NCI-H2196 (cell line): Measurements from ENCODE around the gene SGSH.
A peak's percentile ranks its signal among the peaks of the same experiment; 100 is the strongest.
"Not testable (repeated sequence)": the region's sequence is repeated elsewhere in the genome, so short reads cannot be mapped to it uniquely, and the experiment has no call there.

ENCODE experiments used
- DNase-seq: peaks from one replicate; lab custom pipeline; 2025; ENCODE audit not compliant: unreplicated experiment; lab: John Stamatoyannopoulos, UW

The SGSH gene

GRCh38 chr17:80212109-80212508 is 8.0 kb downstream of the SGSH start:
- DNase-seq: no peak

- DNase-seq: no peak
Measured at GRCh38 chr17:80210348-80211108, 9.6 kb downstream of the SGSH start.

- no peak for DNase-seq
Measured at GRCh38 chr17:80209765-80210164, 10.4 kb downstream of the SGSH start.

- no peak for DNase-seq
Measured at GRCh38 chr17:80208050-80208449, 12.1 kb downstream of the SGSH start.

GRCh38 chr17:80205811-80206210 is 14.3 kb downstream of the SGSH start:
- DNase-seq: no peak

GRCh38 chr17:80204626-80205468 is 15.3 kb downstream of the SGSH start:
- DNase-seq: no peak

- no peak for DNase-seq
Measured at GRCh38 chr17:80203471-80203963, 16.6 kb downstream of the SGSH start.

GRCh38 chr17:80202197-80202596 is 17.9 kb downstream of the SGSH start:
- no peak for DNase-seq

- no peak for DNase-seq
Measured at GRCh38 chr17:80201446-80201845, 18.7 kb downstream of the SGSH start.

- not testable (repeated sequence) for DNase-seq
Measured at GRCh38 chr17:80199295-80199694, 20.8 kb downstream of the SGSH start.

GRCh38 chr17:80198144-80198661 is 21.9 kb downstream of the SGSH start:
- no peak for DNase-seq

- DNase-seq: no peak
Measured at GRCh38 chr17:80196652-80197051, 23.5 kb downstream of the SGSH start.

GRCh38 chr17:80195671-80196529 is 24.2 kb downstream of the SGSH start:
- DNase-seq: peak; percentile 48

GRCh38 chr17:80195141-80195540 is 25.0 kb downstream of the SGSH start:
- no peak for DNase-seq

GRCh38 chr17:80191865-80192661 is 28.1 kb downstream of the SGSH start:
- DNase-seq: no peak

GRCh38 chr17:80191192-80191591 is 28.9 kb downstream of the SGSH start:
- DNase-seq: no peak

GRCh38 chr17:80190716-80191115 is 29.4 kb downstream of the SGSH start:
- DNase-seq: no peak

GRCh38 chr17:80189611-80190010 is 30.5 kb downstream of the SGSH start:
- DNase-seq: no peak

GRCh38 chr17:80187515-80187941 is 32.6 kb downstream of the SGSH start:
- no peak for DNase-seq

- no peak for DNase-seq
Measured at GRCh38 chr17:80187090-80187489, 33.0 kb downstream of the SGSH start.
